GM18520 (cell line): Measurements from ENCODE around the gene DENND4C.
"Not testable (repeated sequence)": the region's sequence is repeated elsewhere in the genome, so short reads cannot be mapped to it uniquely, and the experiment has no call there.

Source experiments
- ATAC-seq: cut with Tn5 transposase; IDR thresholded peaks from one replicate; pipeline ENCODE4 v1.9.1; 2021; ENCODE audit not compliant: unreplicated experiment

Gene DENND4C

DNA sequence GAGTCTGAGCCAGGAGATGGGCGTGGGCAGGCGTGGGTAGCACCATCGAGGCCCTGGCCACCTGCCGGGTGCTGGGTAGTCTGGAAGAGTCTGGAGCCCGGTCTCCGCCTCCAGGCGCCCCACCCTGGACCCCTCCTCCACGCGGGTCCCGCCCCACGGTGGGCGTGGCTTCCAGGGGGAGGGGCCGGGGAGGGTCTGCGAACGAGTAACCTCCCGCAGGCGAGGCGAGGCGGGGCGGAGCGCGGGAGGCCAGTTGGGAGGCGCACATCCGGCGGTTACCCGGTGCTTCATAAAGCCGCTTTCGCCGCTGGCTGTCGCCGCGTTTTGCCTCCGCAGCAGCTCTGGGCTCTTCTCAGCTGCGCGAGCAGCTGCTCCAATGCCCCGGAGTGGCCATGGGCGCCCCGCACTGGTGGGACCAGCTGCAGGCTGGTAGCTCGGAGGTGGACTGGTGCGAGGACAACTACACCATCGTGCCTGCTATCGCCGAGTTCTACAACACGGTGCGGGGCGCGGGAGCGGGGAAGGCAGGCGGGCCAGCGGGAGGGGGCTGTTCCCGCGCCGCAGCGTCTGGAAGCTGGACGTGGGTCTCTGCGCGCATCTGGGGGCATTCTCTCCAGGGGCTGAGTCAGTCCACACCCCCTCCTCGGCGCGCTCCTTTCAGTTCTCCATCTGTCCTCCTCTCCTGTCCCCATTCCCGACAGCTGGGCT lies 178.4 kb downstream of the DENND4C start, which contains the start of gene ACER2:
Gene ACER2, plus strand, starts transcription at position 317 of the 708 bp plus-strand sequence. Its CDS starts 76 bp downstream, at position 393.
- peak; percentile 93 for ATAC-seq

DNA sequence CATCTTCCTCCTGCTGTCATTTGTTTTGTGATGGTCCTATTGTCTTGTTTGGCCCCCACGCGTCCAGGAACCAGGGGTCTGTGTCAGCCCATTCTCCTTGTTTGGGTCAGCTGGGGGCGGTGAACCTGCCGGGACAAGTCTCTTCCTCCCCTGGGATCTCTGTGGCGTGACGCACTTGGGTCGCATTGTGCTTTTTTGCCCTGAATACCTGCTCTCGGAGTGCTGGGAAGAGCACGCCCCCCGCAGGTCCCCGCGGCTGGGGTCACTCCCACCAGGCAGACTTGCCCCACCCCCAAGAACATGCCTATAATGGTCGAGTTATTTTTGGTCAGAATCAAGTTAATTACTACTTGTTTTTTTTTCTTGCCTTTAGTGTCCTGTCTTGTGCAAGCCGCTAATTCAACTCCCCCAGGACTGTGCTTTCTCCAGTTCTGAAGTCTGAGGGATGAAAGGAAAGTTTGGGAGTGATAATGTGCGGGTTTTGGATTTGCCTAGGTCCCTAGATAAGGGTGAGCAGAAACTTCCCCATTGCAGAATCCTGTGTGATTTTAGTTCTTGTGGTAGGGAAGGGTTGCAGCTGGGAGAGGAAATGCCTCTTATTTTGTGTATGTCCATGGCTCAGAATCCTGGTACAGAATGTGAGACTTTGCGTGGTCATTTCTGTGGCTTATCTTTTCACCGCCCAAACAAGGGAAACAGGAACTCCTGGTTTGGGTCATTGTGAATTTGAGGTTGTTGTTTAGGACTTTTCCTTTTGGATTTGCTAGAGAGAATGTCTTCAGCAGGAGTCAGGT lies 179.1 kb downstream of the DENND4C start:
- no peak for ATAC-seq

DNA sequence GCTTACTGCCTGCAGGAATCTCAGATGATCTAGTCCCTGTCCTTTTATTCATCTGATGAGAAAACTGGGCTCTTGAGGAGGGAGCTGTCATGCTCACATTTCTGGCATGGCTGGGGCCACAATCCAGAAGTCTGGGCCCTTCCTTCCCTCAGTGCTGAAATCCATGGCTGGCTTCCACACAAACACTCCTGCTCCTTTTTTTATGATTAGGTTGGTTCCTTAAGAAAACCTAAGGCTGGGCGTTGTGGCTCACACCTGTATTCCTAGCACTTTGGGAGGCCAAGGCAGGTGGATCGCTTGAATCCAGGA lies 179.7 kb downstream of the DENND4C start:
- ATAC-seq = no peak

DNA sequence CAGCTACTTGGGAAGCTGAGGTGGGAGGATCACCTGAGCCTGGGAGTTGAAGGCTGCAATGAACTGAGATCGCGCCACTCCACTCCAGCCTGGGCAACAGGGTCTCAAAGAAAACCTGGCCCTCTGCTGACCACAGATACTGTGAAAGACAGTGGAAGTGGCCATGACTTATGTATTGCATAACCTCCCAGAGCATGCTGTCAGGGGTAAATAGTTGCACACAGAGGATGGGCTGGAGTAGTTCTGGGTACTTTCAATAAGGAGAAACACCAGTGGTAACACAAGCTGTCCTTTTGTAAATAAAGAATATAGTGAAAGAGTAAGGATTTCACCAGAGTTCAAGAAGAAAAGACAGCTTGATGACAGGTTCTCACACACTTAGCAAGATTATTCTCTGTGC lies 180.1 kb downstream of the DENND4C start:
- ATAC-seq = no peak

DNA sequence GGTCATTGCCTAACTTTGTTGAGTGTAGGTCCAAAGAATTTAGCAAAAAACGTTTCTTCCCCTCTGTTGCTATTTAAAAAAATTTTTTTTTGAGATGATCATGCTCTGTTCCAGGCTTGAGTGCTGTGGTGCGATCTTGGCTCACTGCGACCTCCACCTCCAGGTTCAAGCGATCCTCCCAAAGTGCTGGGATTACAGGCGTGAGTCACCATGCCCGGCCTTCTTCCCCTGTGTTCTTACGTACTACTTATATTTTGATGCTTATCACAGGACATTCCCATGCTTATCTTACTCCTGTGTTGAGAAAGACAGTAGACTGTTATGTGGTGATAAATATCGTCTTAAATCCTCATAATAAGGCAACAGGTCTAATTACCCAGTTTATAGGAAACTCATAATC lies 180.8 kb downstream of the DENND4C start:
- ATAC-seq = no peak

DNA sequence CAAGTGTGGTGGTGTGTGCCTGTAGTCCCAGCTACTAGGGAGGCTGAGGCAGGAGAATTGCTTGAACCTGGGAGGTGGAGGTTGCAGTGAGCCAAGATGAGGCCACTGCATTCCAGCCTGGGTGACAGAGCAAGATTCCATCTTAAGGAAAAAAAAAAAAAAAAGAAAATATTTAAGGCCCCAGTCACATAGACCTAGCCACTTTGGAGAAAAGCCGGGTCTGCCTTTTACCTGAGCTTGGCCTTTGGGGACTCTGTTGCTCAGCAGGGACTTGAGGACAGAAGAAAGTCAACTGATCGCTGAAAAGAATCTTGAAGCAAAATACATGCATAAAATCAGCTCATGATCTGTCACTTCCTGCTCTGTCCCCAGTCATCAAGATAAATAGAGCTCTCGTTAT lies 183.0 kb downstream of the DENND4C start:
- ATAC-seq = not testable (repeated sequence)

GRCh38 chr9:19416143-19416542 lies 185.7 kb downstream of the DENND4C start:
- no peak for ATAC-seq

GRCh38 chr9:19420877-19421276 lies 190.4 kb downstream of the DENND4C start:
- ATAC-seq = no peak
